Loucy (cell line): ENCODE measurements around the gene NODAL.

Experiments used
- EZH2phosphoT487 ChIP-seq: fragments of 200-600 bp; IDR thresholded peaks from 2 replicates; pipeline ENCODE4 v1.6.1; 2018; ENCODE audit warnings: antibody characterized with exemption, mild to moderate bottlenecking, moderate library complexity, borderline replicate concordance
- TF ChIP-seq, protein P1 (sequence below): fragments of 200-600 bp; sonication (generic); conservative IDR thresholded peaks from 2 replicates; pipeline ENCODE4 v1.5.1; 2014; ENCODE audit warnings: mild to moderate bottlenecking, antibody characterized with exemption, low read length

- TF ChIP-seq, protein P1, sequence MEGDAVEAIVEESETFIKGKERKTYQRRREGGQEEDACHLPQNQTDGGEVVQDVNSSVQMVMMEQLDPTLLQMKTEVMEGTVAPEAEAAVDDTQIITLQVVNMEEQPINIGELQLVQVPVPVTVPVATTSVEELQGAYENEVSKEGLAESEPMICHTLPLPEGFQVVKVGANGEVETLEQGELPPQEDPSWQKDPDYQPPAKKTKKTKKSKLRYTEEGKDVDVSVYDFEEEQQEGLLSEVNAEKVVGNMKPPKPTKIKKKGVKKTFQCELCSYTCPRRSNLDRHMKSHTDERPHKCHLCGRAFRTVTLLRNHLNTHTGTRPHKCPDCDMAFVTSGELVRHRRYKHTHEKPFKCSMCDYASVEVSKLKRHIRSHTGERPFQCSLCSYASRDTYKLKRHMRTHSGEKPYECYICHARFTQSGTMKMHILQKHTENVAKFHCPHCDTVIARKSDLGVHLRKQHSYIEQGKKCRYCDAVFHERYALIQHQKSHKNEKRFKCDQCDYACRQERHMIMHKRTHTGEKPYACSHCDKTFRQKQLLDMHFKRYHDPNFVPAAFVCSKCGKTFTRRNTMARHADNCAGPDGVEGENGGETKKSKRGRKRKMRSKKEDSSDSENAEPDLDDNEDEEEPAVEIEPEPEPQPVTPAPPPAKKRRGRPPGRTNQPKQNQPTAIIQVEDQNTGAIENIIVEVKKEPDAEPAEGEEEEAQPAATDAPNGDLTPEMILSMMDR: no peak
- TF ChIP-seq EZH2phosphoT487: no peak
Observed at GRCh38 chr10:70425096-70425495, 16.4 kb downstream of the NODAL start.
